ENCODE results near the gene PTBP1.
"Not testable (repeated sequence)": the region's sequence is repeated elsewhere in the genome, so short reads cannot be mapped to it uniquely, and the experiment has no call there.

DNA sequence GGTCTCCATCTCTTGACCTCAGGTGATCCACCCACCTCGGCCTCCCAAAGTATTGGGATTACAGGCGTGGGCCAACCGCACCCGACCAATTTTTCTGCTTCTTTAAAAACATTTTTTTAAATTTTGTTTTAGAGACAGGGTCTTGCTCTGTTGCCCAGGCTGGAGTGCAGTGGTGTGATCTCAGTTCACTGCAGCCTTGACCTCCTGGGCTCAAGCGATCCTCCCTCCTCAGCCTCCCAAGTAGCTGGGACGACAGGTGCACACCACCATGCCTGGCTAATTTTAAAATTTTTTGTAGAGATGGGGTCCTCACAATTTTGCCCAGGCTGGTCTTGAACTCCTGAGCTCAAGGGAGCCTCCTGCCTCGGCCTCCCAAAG lies 45.5 kb downstream of the PTBP1 start:
- not testable (repeated sequence) for TF ChIP-seq POLR2AphosphoS5, POLR2A (IDR thresholded peaks at IDR 0.05; ENCODE audit: low read depth, low read length)
